ENCODE data around the gene AGAP2.

The AGAP2 gene

DNA sequence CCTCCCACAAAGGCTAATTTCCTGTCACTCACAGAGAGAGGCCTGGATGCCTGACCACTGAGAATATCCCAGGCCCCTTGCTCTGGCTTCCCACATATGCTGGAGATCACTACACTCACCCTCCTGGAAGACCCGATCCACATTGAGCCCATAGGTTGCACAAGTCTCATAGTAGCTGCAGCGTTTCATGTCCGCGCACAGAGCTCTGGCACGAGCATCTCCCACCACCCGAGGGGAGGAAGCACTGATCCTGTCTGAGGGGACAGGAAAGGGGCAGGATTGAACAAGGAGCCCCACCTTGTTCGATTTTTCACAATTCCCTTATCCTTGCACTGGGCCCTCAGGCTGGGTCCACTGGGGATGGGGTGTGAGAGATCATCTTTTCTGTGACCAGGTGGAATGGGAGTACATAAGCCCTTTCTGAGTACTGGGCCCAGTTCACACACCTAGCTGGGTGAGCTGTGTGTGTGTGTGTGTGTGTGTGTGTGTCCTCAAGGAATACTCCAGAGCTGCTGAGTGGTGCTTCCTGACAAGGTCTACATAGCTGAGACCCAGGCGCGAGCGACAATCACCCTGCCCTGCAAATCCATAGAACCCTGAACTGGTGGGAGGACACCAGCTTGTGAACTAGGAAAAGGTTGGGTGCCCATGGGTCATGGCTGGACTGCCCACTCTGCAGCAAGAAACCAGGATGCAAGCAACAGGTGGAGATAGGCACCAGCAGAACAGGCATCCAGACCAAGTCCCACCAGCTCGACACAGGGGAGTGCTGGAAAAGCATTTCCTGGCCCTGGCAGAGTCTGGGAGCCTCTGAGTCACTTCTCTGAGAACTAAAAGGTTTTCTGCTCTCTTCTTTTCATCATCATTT lies 5.6 kb downstream of the AGAP2 start:
- TF ChIP-seq POLR2AphosphoS5 (IDR thresholded peaks at IDR 0.05; ENCODE audit: low read depth) (no peak), SPI1 (IDR thresholded peaks at IDR 0.05; ENCODE audit: borderline replicate concordance, low read depth) (no peak)
- TF ChIP-seq, protein P1, sequence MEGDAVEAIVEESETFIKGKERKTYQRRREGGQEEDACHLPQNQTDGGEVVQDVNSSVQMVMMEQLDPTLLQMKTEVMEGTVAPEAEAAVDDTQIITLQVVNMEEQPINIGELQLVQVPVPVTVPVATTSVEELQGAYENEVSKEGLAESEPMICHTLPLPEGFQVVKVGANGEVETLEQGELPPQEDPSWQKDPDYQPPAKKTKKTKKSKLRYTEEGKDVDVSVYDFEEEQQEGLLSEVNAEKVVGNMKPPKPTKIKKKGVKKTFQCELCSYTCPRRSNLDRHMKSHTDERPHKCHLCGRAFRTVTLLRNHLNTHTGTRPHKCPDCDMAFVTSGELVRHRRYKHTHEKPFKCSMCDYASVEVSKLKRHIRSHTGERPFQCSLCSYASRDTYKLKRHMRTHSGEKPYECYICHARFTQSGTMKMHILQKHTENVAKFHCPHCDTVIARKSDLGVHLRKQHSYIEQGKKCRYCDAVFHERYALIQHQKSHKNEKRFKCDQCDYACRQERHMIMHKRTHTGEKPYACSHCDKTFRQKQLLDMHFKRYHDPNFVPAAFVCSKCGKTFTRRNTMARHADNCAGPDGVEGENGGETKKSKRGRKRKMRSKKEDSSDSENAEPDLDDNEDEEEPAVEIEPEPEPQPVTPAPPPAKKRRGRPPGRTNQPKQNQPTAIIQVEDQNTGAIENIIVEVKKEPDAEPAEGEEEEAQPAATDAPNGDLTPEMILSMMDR (IDR thresholded peaks at IDR 0.05; ENCODE audit: insufficient read depth, low read length): no peak
- Histone ChIP-seq H3K27ac (replicated peaks) (no peak overlapping the region), H3K27me3 (ENCODE audit: insufficient read depth, poor library complexity, severe bottlenecking) (no peaks in the 10 kb centered on the region), H3K4me3 (replicated peaks; ENCODE audit: insufficient read depth, low read length) (no peak overlapping the region)
- no peak for DNase-seq (ENCODE audit: low read depth in 1 of 2, low spot score in 1 of 2)

DNA sequence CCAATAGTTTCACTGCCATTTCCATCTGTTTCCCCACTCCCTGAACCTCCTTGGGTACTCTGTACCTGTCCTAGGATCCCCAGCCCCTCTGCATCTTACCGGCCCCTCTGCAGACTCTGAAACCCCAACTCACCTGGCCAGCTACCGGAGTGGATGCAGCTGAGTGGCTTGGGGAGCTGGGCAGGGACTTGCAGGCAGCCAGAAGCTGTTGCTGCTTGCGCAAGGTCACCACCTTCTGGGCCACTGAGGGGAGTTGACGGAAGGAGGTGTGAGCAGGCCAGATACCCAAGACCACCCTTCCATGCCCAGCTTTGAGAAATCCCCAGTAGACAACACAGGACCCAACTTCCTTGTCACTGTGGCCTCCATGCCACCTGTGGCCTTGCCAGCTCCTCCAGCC lies 6.3 kb downstream of the AGAP2 start:
- TF ChIP-seq SPI1 (IDR thresholded peaks at IDR 0.05; ENCODE audit: borderline replicate concordance, low read depth): no peak
- TF ChIP-seq GABPA (IDR thresholded peaks at IDR 0.05; ENCODE audit: low read depth): no peak
- TF ChIP-seq, protein P2, sequence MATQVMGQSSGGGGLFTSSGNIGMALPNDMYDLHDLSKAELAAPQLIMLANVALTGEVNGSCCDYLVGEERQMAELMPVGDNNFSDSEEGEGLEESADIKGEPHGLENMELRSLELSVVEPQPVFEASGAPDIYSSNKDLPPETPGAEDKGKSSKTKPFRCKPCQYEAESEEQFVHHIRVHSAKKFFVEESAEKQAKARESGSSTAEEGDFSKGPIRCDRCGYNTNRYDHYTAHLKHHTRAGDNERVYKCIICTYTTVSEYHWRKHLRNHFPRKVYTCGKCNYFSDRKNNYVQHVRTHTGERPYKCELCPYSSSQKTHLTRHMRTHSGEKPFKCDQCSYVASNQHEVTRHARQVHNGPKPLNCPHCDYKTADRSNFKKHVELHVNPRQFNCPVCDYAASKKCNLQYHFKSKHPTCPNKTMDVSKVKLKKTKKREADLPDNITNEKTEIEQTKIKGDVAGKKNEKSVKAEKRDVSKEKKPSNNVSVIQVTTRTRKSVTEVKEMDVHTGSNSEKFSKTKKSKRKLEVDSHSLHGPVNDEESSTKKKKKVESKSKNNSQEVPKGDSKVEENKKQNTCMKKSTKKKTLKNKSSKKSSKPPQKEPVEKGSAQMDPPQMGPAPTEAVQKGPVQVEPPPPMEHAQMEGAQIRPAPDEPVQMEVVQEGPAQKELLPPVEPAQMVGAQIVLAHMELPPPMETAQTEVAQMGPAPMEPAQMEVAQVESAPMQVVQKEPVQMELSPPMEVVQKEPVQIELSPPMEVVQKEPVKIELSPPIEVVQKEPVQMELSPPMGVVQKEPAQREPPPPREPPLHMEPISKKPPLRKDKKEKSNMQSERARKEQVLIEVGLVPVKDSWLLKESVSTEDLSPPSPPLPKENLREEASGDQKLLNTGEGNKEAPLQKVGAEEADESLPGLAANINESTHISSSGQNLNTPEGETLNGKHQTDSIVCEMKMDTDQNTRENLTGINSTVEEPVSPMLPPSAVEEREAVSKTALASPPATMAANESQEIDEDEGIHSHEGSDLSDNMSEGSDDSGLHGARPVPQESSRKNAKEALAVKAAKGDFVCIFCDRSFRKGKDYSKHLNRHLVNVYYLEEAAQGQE (IDR thresholded peaks at IDR 0.05; ENCODE audit: insufficient replicate concordance, low read depth): no peak
- TF ChIP-seq, protein P1 (IDR thresholded peaks at IDR 0.05; ENCODE audit: insufficient read depth, low read length): no peak
- TF ChIP-seq POLR2AphosphoS5 (IDR thresholded peaks at IDR 0.05; ENCODE audit: low read depth): no peak
- Histone ChIP-seq H3K4me3 (replicated peaks; ENCODE audit: insufficient read depth, low read length) (no peak overlapping the region), H3K27me3 (ENCODE audit: insufficient read depth, poor library complexity, severe bottlenecking) (no peaks in the 10 kb centered on the region), H3K27ac (replicated peaks) (no peak overlapping the region)
- no peak for DNase-seq (ENCODE audit: low read depth in 1 of 2, low spot score in 1 of 2)

DNA sequence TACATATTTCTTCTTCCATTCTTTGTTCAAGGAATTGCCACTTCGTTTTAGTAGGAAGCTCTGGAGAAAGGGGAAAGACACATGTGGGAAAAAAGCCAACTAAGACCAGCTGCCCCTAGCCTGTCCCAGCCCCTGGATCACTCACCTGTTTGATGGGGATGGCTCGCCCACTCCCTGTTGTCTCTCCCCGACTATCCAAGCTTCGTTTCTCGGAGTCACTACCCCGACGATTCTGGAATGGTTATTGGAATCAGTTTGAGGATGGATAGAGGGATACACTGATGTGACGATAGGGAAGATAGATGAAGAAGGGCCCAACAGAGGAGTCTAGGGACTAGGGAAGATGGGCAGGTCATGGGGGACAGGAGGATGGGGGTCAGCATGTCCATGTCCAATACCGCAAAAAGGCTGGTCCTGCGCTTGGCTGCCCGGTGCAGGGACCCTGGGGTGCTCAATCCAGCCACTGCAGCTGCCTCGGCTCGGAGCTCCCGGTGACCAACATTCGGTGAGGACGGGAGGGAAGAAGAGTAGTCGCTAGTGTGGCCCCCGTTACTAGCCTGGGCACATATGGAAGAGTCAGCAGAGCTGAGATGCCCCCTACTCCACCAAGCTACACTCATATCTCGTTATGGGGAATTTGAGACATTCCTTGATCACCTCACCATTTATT lies 7.0 kb downstream of the AGAP2 start:
- H3K4me3 ChIP-seq (replicated peaks; ENCODE audit: insufficient read depth, low read length): no peak overlapping the region
- no peak overlapping the region for H3K27ac ChIP-seq (replicated peaks)
- no peaks in the 10 kb centered on the region for H3K27me3 ChIP-seq (ENCODE audit: insufficient read depth, poor library complexity, severe bottlenecking)
- TF ChIP-seq POLR2AphosphoS5 (IDR thresholded peaks at IDR 0.05; ENCODE audit: low read depth) (no peak), SPI1 (IDR thresholded peaks at IDR 0.05; ENCODE audit: borderline replicate concordance, low read depth) (no peak), GABPA (IDR thresholded peaks at IDR 0.05; ENCODE audit: low read depth) (no peak)
- DNase-seq (ENCODE audit: low read depth in 1 of 2, low spot score in 1 of 2): no peak

DNA sequence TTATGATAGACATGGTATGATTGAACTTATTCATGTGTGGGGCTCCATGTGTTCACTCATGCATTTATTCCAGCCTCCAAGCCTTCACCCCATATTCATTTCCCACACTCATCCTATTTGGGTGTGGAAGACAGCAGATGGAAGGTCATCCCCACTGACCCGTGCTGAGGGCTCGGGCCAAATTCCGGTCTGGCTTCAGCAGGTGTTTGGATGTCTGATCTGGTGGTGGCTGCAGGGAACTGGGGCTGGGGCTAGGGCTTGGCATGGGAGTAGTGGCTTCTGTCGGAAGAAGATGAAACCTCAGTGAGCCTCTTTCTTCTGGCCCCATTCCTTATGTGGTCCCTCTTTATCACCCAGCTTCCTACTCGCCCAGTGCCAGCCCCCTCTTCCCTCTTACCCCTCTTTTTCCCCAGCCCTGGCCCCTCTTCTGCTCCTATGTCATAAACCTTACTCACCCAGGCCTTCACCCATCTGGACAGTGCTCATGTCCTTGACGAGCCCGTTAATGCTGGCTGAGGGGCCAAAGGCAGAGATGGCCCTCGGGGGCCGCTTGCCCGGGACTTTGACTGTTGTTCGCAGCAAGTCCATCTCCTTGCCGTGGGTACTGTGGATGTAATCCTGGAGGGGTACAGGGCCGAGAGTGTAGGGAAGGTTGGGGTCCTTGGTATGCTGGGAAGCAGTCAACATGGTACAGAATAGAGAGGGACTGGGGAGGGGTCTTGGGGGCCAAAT lies 8.0 kb downstream of the AGAP2 start:
- Histone ChIP-seq H3K4me3 (replicated peaks; ENCODE audit: insufficient read depth, low read length) (no peak overlapping the region), H3K27ac (replicated peaks) (no peak overlapping the region), H3K27me3 (ENCODE audit: insufficient read depth, poor library complexity, severe bottlenecking) (no peaks in the 10 kb centered on the region)
- TF ChIP-seq SPI1 (IDR thresholded peaks at IDR 0.05; ENCODE audit: borderline replicate concordance, low read depth) (no peak), GABPA (IDR thresholded peaks at IDR 0.05; ENCODE audit: low read depth) (no peak), POLR2AphosphoS5 (IDR thresholded peaks at IDR 0.05; ENCODE audit: low read depth) (no peak)
- TF ChIP-seq, protein P2 (IDR thresholded peaks at IDR 0.05; ENCODE audit: insufficient replicate concordance, low read depth): no peak
- TF ChIP-seq, protein P1 (IDR thresholded peaks at IDR 0.05; ENCODE audit: insufficient read depth, low read length): no peak
- DNase-seq (ENCODE audit: low read depth in 1 of 2, low spot score in 1 of 2): no peak

Measured in HL-60 (cell line).